ENCODE measurements around the gene CRTAC1. TPM values are rescaled to one million over a fixed set of nuclear protein-coding genes. Genes with fewer than 3 reads are reported as not detected.

Gene CRTAC1
- polyA plus RNA-seq, 1 donor (not counting 4 experiments of a cell fraction or from before 2014, with no cell fraction given): not detected

DNA sequence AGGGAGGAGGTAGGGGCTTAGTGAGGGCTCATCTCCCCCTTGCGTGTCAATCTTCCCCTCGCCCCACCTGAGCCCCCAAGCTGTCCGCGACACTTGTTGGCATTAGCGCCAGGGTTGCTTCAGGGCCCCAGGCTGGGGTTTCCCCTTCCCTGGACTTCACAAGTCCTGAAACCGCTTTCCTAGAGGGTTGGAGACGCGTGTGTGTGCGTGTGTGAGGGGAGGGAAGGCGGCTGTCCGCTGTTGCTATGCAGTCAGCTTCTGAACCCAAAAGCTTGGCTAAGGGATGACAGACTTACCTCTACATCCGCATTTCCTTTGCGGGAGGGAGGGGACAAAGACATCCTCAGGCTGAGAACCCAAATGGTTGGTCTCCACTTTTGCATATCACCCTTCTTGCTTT lies 180.0 kb downstream of the CRTAC1 start:
- Histone ChIP-seq H3K36me3 (ENCODE audit: control insufficient read depth in 2 of 2, extremely low read depth in 1 of 2, insufficient read depth in 2 of 2, low read length in 2 of 2) (no peaks in the 10 kb centered on the region), H3K9me3 (ENCODE audit: control insufficient read depth, low read depth, low read length) (no peaks in the 10 kb centered on the region), H3K27ac (ENCODE audit: control insufficient read depth, insufficient read depth, low read length) (no peak overlapping the region), H4K20me1 (ENCODE audit: control insufficient read depth, extremely low read depth, insufficient read depth, low read length) (no peaks in the 10 kb centered on the region), H3K4me1 (ENCODE audit: control insufficient read depth, extremely low read depth, insufficient read depth, low read length) (peaks cover 47% of the 10 kb centered on the region), H3K4me2 (ENCODE audit: control insufficient read depth, extremely low read depth, insufficient read depth, low read depth, low read length) (peak overlapping the region; percentile 79), H3K4me3 (ENCODE audit: control insufficient read depth in 2 of 3, extremely low read depth in 1 of 3, insufficient read depth in 2 of 3, low read depth in 1 of 3, low read length in 3 of 3) (peak overlapping the region; percentile 26 to 48 (median 46)), H3K9me1 (ENCODE audit: control insufficient read depth, extremely low read depth, insufficient read depth, low read length) (peaks cover 6% of the 10 kb centered on the region), H2AFZ (ENCODE audit: control insufficient read depth, low read length) (no peak overlapping the region), H3K9ac (ENCODE audit: control insufficient read depth, extremely low read depth, insufficient read depth, low read length) (no peak overlapping the region), H3K27me3 (ENCODE audit: control insufficient read depth, extremely low read depth, insufficient read depth, low read length) (no peaks in the 10 kb centered on the region), H3K79me2 (ENCODE audit: control insufficient read depth, insufficient read depth, low read length) (no peaks in the 10 kb centered on the region)
- DNase-seq (ENCODE audit: low read depth, low spot score) (no peak), FAIRE-seq (peak; percentile 13)
- TF ChIP-seq EZH2 (IDR thresholded peaks at IDR 0.05; ENCODE audit: low read length) (no peak), CTCF (optimal IDR thresholded peaks at IDR 0.05 in 1 of 3, IDR thresholded peaks at IDR 0.05 in 1 of 3, conservative IDR thresholded peaks at IDR 0.05 in 1 of 3; ENCODE audit: extremely low read depth in 1 of 3, insufficient read depth in 2 of 3, low read length in 3 of 3) (no peak)
- dilution Hi-C loops (cut with MboI; ENCODE audit: extremely low pct_ligation_motif_present, low sequenced_read_pairs): loop anchor here (25.0 kb wide), 1 partner anchor 88 kb away; the partner anchor contains the start of gene SFRP5

- Histone ChIP-seq H3K4me3 (ENCODE audit: control insufficient read depth in 2 of 3, extremely low read depth in 1 of 3, insufficient read depth in 2 of 3, low read depth in 1 of 3, low read length in 3 of 3) (peak within 1 kb of the TSS; percentile 57 to 79 (median 67)), H3K27me3 (ENCODE audit: control insufficient read depth, extremely low read depth, insufficient read depth, low read length) (no peaks in the 10 kb centered on the region), H3K4me2 (ENCODE audit: control insufficient read depth, extremely low read depth, insufficient read depth, low read depth, low read length) (peak within 1 kb of the TSS; percentile 89), H2AFZ (ENCODE audit: control insufficient read depth, low read length) (peak within 1 kb of the TSS; percentile 68), H3K36me3 (ENCODE audit: control insufficient read depth in 2 of 2, extremely low read depth in 1 of 2, insufficient read depth in 2 of 2, low read length in 2 of 2) (no peaks in the 10 kb centered on the region), H3K27ac (ENCODE audit: control insufficient read depth, insufficient read depth, low read length) (peak within 1 kb of the TSS; percentile 26), H4K20me1 (ENCODE audit: control insufficient read depth, extremely low read depth, insufficient read depth, low read length) (no peaks in the 10 kb centered on the region), H3K9ac (ENCODE audit: control insufficient read depth, extremely low read depth, insufficient read depth, low read length) (peak within 1 kb of the TSS; percentile 47), H3K4me1 (ENCODE audit: control insufficient read depth, extremely low read depth, insufficient read depth, low read length) (peaks cover 46% of the 10 kb centered on the region), H3K9me3 (ENCODE audit: control insufficient read depth, low read depth, low read length) (no peaks in the 10 kb centered on the region), H3K79me2 (ENCODE audit: control insufficient read depth, insufficient read depth, low read length) (no peaks in the 10 kb centered on the region), H3K9me1 (ENCODE audit: control insufficient read depth, extremely low read depth, insufficient read depth, low read length) (peaks cover 6% of the 10 kb centered on the region)
- TF ChIP-seq CTCF (optimal IDR thresholded peaks at IDR 0.05 in 1 of 3, IDR thresholded peaks at IDR 0.05 in 1 of 3, conservative IDR thresholded peaks at IDR 0.05 in 1 of 3; ENCODE audit: extremely low read depth in 1 of 3, insufficient read depth in 2 of 3, low read length in 3 of 3) (no peak), EZH2 (IDR thresholded peaks at IDR 0.05; ENCODE audit: low read length) (no peak)
- FAIRE-seq (no peak), DNase-seq (ENCODE audit: low read depth, low spot score) (no peak)
- dilution Hi-C loops (cut with MboI; ENCODE audit: extremely low pct_ligation_motif_present, low sequenced_read_pairs): loop anchor here (25.0 kb wide), 1 partner anchor 88 kb away; the partner anchor contains the start of gene SFRP5
Measured at GRCh38 chr10:97849687-97850402, 180.6 kb downstream of the CRTAC1 start, which contains the start of gene GOLGA7B. Gene GOLGA7B, plus strand, starts transcription at chr10:97849843. Its CDS starts 461 bp downstream, at chr10:97850304.

Measured in keratinocyte (primary cell).